ENCODE results near the gene SPEM1.
"Not testable (repeated sequence)": the region's sequence is repeated elsewhere in the genome, so short reads cannot be mapped to it uniquely, and the experiment has no call there.

The SPEM1 gene

GRCh38 chr17:7443499-7444485, 23.7 kb downstream of the SPEM1 start:
- DNase-seq: no peak

GRCh38 chr17:7444682-7445618, 24.8 kb downstream of the SPEM1 start, which contains the start of gene CHRNB1:
CHRNB1 (plus strand) TSS chr17:7445061; CDS start chr17:7445128, 67 bp downstream.
- DNase-seq: no peak

DNA sequence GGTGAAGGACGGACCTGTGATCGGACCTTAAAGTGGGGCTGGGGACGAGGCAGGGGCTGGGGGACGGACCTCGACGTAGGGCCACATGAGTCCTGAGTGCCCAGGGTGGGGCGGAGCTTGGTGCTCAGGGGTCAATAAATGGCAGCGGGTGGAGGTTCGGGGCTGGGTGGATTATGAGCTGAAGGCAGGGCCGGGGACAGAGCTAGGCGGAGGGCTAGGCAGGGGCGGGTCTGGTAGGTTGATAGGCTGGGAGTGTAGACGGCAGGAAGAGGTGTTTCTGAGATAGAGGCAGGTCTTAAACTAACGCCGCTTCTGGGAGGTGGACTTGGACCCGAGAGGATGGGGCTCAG, 25.5 kb downstream of the SPEM1 start:
- no peak for DNase-seq

- no peak for DNase-seq
These were observed 28.3 kb downstream of the SPEM1 start for GRCh38 chr17:7448461-7448860.

- no peak for DNase-seq
These were observed 39.9 kb downstream of the SPEM1 start for GRCh38 chr17:7459961-7460545.

DNA sequence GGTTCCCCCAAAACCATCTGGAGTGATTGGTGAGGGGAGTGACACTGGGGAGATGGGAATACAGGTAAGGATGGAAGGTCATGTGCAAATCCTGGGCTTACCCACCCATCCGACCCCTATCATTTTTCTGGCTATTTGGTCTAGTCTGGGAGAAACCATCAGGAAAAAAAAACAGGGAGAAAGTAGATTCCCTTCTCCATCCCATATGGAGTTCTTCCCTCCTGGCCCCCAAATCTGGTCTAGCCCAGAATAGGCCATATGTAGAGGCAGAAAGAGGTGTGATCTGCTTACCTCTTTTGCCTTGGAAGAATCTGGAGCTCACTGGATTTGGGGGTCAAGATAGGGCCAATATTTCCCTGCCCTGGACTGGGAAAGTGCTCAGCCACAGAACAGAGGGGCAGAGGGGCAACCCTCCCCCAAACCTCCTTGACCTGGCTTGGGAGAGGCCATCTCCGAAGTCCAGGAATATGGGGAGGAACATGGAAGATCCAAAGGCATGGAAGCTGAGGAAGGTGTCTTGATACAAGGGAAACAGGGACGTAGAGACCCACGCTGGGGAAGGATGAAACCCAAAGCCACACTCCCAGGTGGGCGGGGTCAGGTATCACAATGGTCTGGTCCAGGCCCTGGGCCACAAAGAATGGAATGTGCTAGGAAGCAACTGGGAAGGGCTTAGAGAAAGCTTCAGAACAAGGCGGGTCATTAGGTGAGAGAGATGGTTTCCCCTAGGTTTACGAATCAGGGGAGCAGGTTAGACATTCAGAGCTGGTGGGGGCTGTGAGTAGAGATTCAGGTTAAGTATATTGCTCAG, 40.9 kb downstream of the SPEM1 start:
- DNase-seq: no peak

DNA sequence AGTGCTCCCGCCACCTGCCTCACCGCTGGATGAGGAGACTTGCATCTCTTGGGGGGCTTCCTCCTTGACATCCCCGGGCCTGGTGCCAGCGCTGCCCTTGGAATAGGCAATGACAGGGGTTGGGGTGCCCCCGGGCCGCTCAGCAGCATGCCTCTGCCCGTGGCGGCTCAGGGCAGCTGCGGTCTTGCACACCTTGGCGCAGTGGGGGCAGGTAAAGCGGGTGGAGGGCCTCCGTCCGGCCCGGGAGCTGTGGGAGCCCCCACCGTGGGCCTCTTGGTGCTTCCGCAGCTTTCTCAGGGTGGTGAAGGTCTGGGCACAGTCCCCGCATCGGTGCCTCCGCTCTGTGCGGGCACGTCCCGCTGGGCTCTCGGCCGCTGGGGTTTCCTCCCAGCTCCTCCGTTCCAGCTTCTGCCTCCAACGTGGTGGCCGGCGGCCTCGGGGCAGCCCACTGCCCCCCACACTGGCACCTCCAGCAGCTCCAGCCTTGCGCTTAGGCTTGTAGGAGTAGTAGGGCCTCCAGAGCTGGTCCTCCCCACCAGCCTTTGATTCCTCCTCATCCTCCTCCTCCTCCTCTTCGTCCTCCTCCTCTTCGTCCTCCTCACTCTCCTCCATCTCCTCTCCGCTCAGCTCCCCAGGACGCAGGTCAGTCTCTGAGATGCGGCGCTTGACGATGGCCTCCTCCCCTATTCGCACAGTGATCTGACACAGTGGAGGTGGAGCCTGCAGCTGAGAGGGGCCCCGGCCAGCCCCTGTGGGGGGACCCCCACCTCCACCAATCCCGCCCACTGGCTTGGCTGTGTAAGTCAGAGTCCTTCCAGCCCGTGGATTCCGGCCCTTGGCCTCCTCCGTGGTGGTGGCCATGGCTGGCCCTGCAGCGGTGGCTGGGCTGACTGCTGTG, 42.6 kb downstream of the SPEM1 start:
- no peak for DNase-seq

GRCh38 chr17:7463372-7463846, 43.3 kb downstream of the SPEM1 start:
- no peak for DNase-seq

- no peak for DNase-seq
These were observed 44.0 kb downstream of the SPEM1 start for GRCh38 chr17:7464081-7464480.

GRCh38 chr17:7465597-7466275, 45.6 kb downstream of the SPEM1 start:
- DNase-seq: no peak

DNA sequence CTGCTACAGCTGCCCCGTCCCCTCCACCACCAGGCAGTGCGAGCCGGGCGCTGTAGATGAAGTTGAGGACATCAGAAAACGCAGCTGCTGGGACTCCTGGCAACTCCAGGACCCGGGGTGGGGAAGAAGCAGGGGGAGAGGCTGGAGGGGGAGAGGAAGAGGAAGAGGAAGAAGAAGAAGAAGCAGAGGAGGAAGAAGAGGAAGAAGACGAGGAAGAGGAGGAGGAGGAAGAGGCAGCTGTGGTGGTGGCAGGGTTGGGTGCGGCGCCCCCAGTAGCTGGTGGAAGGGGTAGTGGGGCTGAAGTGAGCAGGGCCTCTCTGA, 46.2 kb downstream of the SPEM1 start:
- no peak for DNase-seq

- DNase-seq: no peak
These were observed 46.7 kb downstream of the SPEM1 start for GRCh38 chr17:7466639-7467341.

DNA sequence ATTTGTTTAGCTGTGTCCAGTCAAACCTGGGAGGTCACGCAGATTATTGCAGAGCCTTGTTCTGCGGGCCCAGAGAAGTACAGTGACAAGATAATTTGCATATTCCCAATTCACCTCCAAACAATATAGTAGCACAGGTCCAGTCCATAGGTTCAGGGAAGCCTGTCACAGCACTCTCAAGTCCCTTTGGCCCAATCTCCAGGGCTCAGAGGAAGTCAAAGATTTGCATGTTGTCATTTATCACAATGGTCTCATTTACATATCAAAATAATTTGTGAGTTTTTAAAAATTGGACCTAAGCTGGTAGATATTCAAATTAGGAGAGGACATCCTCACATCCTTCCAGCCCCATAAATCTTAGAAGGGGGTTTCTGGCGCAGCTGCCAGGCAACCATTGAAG, 47.4 kb downstream of the SPEM1 start:
- no peak for DNase-seq

GRCh38 chr17:7468290-7468689, 48.2 kb downstream of the SPEM1 start:
- no peak for DNase-seq

- DNase-seq: no peak
These were observed 48.8 kb downstream of the SPEM1 start for GRCh38 chr17:7468804-7469389.

DNA sequence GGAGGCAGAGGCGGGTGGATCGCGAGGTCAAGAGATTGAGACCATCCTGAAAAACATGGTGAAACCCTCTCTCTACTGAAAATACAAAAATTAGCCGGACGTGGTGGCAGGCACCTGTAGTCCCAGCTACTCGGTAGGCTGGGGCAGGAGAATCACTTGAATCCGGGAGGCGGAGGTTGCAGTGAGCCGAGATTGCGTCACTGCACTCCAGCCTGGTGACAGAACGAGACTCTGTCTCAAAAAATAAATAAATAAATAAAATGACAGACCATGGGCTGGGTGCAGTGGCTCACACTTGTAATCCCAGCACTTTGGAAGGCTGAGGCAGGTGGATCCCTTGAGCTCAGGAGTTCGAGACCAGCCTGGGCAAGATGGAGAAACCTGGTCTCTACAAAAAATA, 49.7 kb downstream of the SPEM1 start:
- not testable (repeated sequence) for DNase-seq

- DNase-seq: not testable (repeated sequence)
These were observed 50.4 kb downstream of the SPEM1 start for GRCh38 chr17:7470457-7470973.
